PC-3 (cell line): ENCODE data around the gene RANBP3. TPM values are rescaled to one million over a fixed set of nuclear protein-coding genes. Genes with fewer than 3 reads are reported as not detected.

Experiments used
- ATAC-seq: fragments of 200-7000 bp; cut with Tn5 transposase; 2 replicates; pipeline ENCODE4 v1.9.1; 2020; ENCODE audit warnings: mild to moderate bottlenecking, moderate library complexity
- BruUV-seq: library from RNA; stranded (reverse); fragments of 400-500 nt; replicated peaks from 2 replicates; lab custom pipeline; 2021; lab: Mats Ljungman, UMichigan
- CTCF ChIA-PET: fragments of 300-600 bp; sonication (Branson Sonifier 250); formaldehyde crosslinking; loops from one replicate; lab custom pipeline; 2022; ENCODE audit warnings: antibody characterized with exemption; lab: Charles Lee
- POLR2A ChIA-PET: fragments of 300-600 bp; sonication (Branson Sonifier 250); formaldehyde crosslinking; loops from one replicate; lab custom pipeline; 2022; ENCODE audit warnings: antibody characterized with exemption; ENCODE audit not compliant: unreplicated experiment; lab: Charles Lee
- DNase-seq: peaks from one replicate; pipeline ENCODE4 v3.0.0-alpha.2; 2015
- H2AFZ ChIP-seq: fragments of 300-600 bp; sonication (generic); 2 replicates; pipeline ENCODE4 v1.6.0; 2016; ENCODE audit warnings: antibody characterized with exemption, low read length
- H3F3A ChIP-seq: fragments of 300-600 bp; sonication (generic); one replicate; pipeline ENCODE4 v1.6.0; 2017; ENCODE audit warnings: antibody characterized with exemption, low read length, control low read depth, mild to moderate bottlenecking; ENCODE audit not compliant: unreplicated experiment
- H3K27ac ChIP-seq: fragments of 300-600 bp; sonication (generic); 2 replicates; pipeline ENCODE4 v1.5.1; 2016; ENCODE audit warnings: mild to moderate bottlenecking, low read length
- H3K27me3 ChIP-seq: fragments of 300-600 bp; sonication (generic); 2 replicates; pipeline ENCODE4 v1.6.1; 2016; ENCODE audit warnings: low read length, mixed read lengths
- H3K36me3 ChIP-seq: fragments of 300-600 bp; sonication (generic); 2 replicates; pipeline ENCODE4 v1.6.1; 2016; ENCODE audit warnings: low read depth, mixed run types, low read length, mixed read lengths
- H3K4me1 ChIP-seq: fragments of 300-600 bp; sonication (generic); 2 replicates; pipeline ENCODE4 v1.5.1; 2016; ENCODE audit warnings: low read length; ENCODE audit not compliant: insufficient read depth
- H3K4me2 ChIP-seq: fragments of 300-600 bp; sonication (generic); 2 replicates; pipeline ENCODE4 v1.6.0; 2016; ENCODE audit warnings: low read length
- H3K4me3 ChIP-seq: fragments of 300-600 bp; sonication (generic); 2 replicates; pipeline ENCODE4 v1.5.1; 2016; ENCODE audit warnings: mild to moderate bottlenecking, low read length, mixed read lengths
- H3K79me2 ChIP-seq: fragments of 300-600 bp; sonication (generic); 2 replicates; pipeline ENCODE4 v1.6.1; 2017; ENCODE audit warnings: low read length, mixed read lengths
- H3K9ac ChIP-seq: fragments of 300-600 bp; sonication (generic); 2 replicates; pipeline ENCODE4 v1.6.0; 2016; ENCODE audit warnings: mild to moderate bottlenecking, low read length
- H3K9me2 ChIP-seq: fragments of 300-600 bp; sonication (generic); replicated peaks from 2 replicates; pipeline ENCODE4 v1.6.1; 2016; ENCODE audit warnings: mixed run types, low read length, mixed read lengths
- H3K9me3 ChIP-seq: fragments of 300-600 bp; sonication (generic); 2 replicates; pipeline ENCODE4 v1.6.1; 2016; ENCODE audit warnings: low read length, mixed read lengths
- H4K20me1 ChIP-seq: fragments of 300-600 bp; sonication (generic); 2 replicates; pipeline ENCODE4 v1.6.1; 2016; ENCODE audit warnings: low read length, mixed read lengths
- EZH2 ChIP-seq: fragments of 300-600 bp; sonication (generic); IDR thresholded peaks from one replicate; pipeline ENCODE4 v1.6.1; 2017; ENCODE audit warnings: antibody characterized with exemption, mild to moderate bottlenecking, low read length; ENCODE audit not compliant: unreplicated experiment
- EZH2phosphoT487 ChIP-seq: fragments of 300-600 bp; sonication (generic); IDR thresholded peaks from 2 replicates; pipeline ENCODE4 v1.6.1; 2018; ENCODE audit warnings: mild to moderate bottlenecking, antibody characterized with exemption, low read length, borderline replicate concordance
- intact Hi-C: fragments of 100-400 bp; cut with micrococcal nuclease; formaldehyde crosslinking; loops from 2 replicates; pipeline ENCODE4 v1.9.0; 2023
- total RNA-seq: library from RNA; depleted of rRNA; stranded (reverse); fragments of >200 nt; gene quantifications from 2 replicates; pipeline ENCODE4 v1.2.3, GENCODE V29; 2014
- TF ChIP-seq, protein P1 (sequence below): fragments of 300-600 bp; sonication (generic); conservative IDR thresholded peaks from 2 replicates; pipeline ENCODE4 v1.5.1; 2017; ENCODE audit warnings: antibody characterized with exemption, low read depth, mild to moderate bottlenecking, low read length

RANBP3 gene
- total RNA-seq, 1 experiment from 2014 or later: 114 TPM

DNA sequence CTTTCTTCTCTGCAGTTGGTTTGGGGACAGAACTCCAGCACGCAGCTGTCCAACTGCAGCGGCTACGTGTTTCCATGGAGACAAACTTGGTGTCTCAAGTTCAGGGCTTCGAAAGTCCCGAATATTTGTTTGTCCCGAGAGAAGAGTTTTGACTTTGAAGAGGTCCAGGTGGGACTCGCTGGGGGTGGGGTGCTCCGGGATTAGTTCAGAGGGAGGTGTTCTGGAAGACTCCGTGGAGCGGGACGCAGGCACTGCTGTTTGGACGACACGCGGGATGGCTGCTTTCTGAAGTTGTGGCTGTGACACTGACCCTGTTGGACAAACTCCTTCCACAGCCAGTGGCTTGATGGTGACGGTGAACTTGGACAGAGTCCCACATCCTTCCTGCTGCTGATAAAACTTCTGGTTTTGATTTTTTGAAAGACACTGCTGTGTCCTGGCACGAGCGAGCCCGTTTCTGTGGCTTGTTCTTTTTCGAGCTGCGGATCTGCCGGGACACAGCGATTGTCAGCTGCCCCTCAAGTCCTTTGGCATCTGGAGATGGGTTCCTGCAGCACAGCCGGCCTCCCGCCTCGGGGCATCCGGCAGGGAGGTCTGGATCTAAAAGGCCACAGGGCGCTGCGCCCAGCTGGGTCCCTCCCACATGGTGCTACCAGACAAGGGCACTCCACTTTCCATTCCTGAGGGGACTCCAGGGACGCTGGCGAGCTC, 15.9 kb upstream of the RANBP3 start:
- Histone ChIP-seq H3K9me2 (no peaks in the 10 kb centered on the region), H4K20me1 (no peaks in the 10 kb centered on the region), H2AFZ (peak overlapping the region; percentile 23), H3K4me1 (peaks cover 16% of the 10 kb centered on the region), H3K9me3 (no peaks in the 10 kb centered on the region), H3K4me3 (no peak overlapping the region), H3K4me2 (peak overlapping the region; percentile 52), H3F3A (no peaks in the 10 kb centered on the region), H3K27ac (no peak overlapping the region), H3K79me2 (no peaks in the 10 kb centered on the region), H3K36me3 (no peaks in the 10 kb centered on the region), H3K9ac (no peak overlapping the region), H3K27me3 (no peaks in the 10 kb centered on the region)
- intact Hi-C loops: no loop called here
- ChIA-PET CTCF (interaction anchor here (1.0 kb wide), 1 partner anchor 28 kb away, joined by 4 read pairs; no protein-coding TSS in a partner anchor), POLR2A (interaction anchor here (0.6 kb wide), 1 partner anchor 67 kb away, joined by 4 read pairs; no protein-coding TSS in a partner anchor)
- DNase-seq (peak; percentile 30), ATAC-seq (peak; percentile 39)
- no TSS peak for BruUV-seq
- TF ChIP-seq EZH2 (no peak), EZH2phosphoT487 (no peak)
- TF ChIP-seq, protein P1, sequence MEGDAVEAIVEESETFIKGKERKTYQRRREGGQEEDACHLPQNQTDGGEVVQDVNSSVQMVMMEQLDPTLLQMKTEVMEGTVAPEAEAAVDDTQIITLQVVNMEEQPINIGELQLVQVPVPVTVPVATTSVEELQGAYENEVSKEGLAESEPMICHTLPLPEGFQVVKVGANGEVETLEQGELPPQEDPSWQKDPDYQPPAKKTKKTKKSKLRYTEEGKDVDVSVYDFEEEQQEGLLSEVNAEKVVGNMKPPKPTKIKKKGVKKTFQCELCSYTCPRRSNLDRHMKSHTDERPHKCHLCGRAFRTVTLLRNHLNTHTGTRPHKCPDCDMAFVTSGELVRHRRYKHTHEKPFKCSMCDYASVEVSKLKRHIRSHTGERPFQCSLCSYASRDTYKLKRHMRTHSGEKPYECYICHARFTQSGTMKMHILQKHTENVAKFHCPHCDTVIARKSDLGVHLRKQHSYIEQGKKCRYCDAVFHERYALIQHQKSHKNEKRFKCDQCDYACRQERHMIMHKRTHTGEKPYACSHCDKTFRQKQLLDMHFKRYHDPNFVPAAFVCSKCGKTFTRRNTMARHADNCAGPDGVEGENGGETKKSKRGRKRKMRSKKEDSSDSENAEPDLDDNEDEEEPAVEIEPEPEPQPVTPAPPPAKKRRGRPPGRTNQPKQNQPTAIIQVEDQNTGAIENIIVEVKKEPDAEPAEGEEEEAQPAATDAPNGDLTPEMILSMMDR: no peak

DNA sequence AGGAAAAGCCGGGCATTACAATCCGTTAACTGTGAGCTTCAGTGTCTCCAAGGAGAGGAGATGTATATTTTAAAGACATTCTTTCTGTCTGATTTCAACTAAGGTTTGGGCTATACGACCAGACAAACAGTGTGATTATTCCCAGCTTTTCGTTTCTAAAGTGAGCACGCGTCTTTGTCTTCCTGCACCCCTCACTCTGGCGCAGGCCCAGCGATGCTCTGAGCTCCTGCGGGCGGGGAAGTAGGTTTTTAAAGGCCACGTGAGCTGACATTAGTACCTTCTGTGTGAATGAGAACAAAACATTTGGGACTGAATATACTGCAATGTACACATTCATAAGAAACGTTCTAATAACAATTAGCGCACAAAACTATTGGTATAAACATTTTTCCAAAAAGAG, 15.3 kb upstream of the RANBP3 start:
- Histone ChIP-seq H3K4me3 (no peak overlapping the region), H3K9me3 (no peaks in the 10 kb centered on the region), H3K9ac (no peak overlapping the region), H4K20me1 (no peaks in the 10 kb centered on the region), H3K9me2 (no peaks in the 10 kb centered on the region), H3K4me2 (peak overlapping the region; percentile 52), H3F3A (no peaks in the 10 kb centered on the region), H3K27ac (no peak overlapping the region), H3K36me3 (no peaks in the 10 kb centered on the region), H3K27me3 (no peaks in the 10 kb centered on the region), H3K4me1 (peaks cover 16% of the 10 kb centered on the region), H2AFZ (no peak overlapping the region), H3K79me2 (no peaks in the 10 kb centered on the region)
- intact Hi-C loops: no loop called here
- DNase-seq: no peak
- TF ChIP-seq EZH2: no peak
- TF ChIP-seq EZH2phosphoT487: no peak
- TF ChIP-seq, protein P1: no peak
- ATAC-seq: no peak
- BruUV-seq: no TSS peak
- ChIA-PET CTCF (interaction anchor here (1.0 kb wide), 1 partner anchor 29 kb away, joined by 4 read pairs; no protein-coding TSS in a partner anchor), POLR2A (no interaction called here)

DNA sequence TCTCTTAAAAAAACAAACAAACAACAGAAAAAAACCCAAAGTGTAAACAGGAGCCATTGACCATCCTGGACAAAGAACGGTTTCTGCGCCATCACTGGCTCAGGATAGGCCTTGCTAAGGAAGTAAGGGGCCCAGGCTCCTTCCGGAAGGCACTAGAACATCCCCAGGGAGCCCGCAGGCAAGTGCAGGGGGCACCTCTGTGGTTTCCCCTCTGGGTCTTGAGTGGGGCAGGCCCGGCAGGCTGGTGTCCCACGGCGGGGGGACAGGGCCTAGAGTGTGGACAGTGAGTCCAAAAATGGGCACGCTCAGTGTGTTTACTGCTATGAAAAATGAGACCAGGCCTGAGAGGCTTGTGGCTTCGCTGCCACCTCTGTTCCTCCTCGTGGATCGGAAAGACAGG, 14.8 kb upstream of the RANBP3 start:
- no peaks in the 10 kb centered on the region for H3K9me2 ChIP-seq
- ATAC-seq (no peak), DNase-seq (no peak)
- peaks cover 17% of the 10 kb centered on the region for H3K4me1 ChIP-seq
- no peak overlapping the region for H3K4me2 ChIP-seq
- no peaks in the 10 kb centered on the region for H3K27me3 ChIP-seq
- H4K20me1 ChIP-seq: no peaks in the 10 kb centered on the region
- H2AFZ ChIP-seq: no peak overlapping the region
- TF ChIP-seq EZH2phosphoT487 (no peak), EZH2 (no peak)
- TF ChIP-seq, protein P1: no peak
- no TSS peak for BruUV-seq
- no peak overlapping the region for H3K27ac ChIP-seq
- no peak overlapping the region for H3K9ac ChIP-seq
- no peaks in the 10 kb centered on the region for H3F3A ChIP-seq
- no peaks in the 10 kb centered on the region for H3K79me2 ChIP-seq
- no peaks in the 10 kb centered on the region for H3K9me3 ChIP-seq
- intact Hi-C loops: no loop called here
- CTCF ChIA-PET: no interaction called here
- no peak overlapping the region for H3K4me3 ChIP-seq
- no peaks in the 10 kb centered on the region for H3K36me3 ChIP-seq
- POLR2A ChIA-PET: no interaction called here
